Stimulated activated CD4-positive, alpha-beta T cell treated with anti-CD3 and anti-CD28 coated beads, Interleukin-1b, Interleukin-23, amount 100 ng/mL, for 1 hour (primary cell): ENCODE results near the gene PIGR.

Experiments
- DNase-seq, 2 donors: peaks; one replicate each; pipeline ENCODE4 v3.0.0-alpha.2; 2020; ENCODE audit warnings: low read depth in 2 of 2

PIGR gene

DNA sequence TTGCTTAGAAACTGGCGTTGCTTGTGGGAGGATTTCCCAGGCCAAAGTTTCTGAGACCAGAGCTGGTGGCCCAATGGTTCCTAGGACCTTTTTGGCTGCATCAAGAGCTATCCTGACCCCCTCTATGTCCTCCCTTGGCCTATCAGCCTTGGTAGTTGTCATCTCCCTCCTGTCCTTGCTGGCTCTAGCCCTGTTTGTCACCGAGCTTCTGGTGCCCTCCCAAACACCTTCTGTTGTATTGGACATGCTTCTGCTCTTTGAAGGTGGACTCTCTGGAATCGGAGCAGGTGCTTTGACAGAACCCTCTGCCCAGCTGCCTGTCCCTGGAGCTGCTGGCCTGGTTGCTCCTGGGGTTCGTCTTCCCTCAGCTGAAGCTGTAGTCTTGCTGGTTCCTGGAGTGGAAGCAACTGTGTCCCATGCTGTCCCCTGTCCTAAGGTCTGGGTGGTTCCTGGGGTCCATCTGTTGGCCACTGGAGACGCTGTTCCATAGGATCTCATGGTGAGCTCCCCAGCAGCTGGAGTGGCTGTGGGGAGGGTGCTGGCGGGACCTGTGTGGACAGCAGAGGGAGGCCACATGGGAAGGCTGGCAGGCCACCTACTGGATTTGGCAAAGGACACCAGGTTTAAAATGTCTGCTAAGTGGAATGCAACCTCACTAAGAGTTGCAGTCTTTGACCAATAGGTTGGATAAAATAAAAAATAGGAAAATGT, 14.6 kb upstream of the PIGR start:
- no peak for DNase-seq

DNA sequence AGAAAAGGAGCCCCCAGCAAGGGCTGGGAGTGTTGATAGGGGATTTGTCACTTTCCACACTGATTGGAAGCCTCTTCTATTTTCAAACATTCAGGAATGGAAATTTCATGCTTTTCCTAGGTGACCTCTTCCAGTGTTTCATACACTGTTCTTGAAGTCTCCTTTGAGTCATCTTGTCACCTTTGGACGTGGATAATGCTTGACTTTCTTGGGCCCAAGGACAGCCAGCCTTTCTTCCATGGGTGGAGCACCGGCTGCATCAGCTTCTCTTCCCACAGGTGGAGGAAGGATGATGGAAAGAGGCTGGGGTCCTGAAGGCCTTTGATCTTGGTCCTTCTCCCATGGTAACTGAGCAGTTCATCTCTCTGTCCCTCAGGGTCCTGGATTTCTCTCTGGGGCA, 11.9 kb upstream of the PIGR start:
- DNase-seq: no peak

GRCh38 chr1:206957639-206958038, 11.4 kb upstream of the PIGR start:
- DNase-seq: no peak

GRCh38 chr1:206955476-206956451, 9.5 kb upstream of the PIGR start:
- DNase-seq: no peak

- no peak for DNase-seq
Measured at GRCh38 chr1:206954459-206955342, 8.4 kb upstream of the PIGR start.

- DNase-seq: no peak
Measured at GRCh38 chr1:206953626-206954025, 7.4 kb upstream of the PIGR start.

- DNase-seq: no peak
Measured at GRCh38 chr1:206953126-206953525, 6.9 kb upstream of the PIGR start.

- no peak for DNase-seq
Measured at GRCh38 chr1:206952171-206952570, 5.9 kb upstream of the PIGR start.

GRCh38 chr1:206951318-206952100, 5.2 kb upstream of the PIGR start:
- DNase-seq: no peak

DNA sequence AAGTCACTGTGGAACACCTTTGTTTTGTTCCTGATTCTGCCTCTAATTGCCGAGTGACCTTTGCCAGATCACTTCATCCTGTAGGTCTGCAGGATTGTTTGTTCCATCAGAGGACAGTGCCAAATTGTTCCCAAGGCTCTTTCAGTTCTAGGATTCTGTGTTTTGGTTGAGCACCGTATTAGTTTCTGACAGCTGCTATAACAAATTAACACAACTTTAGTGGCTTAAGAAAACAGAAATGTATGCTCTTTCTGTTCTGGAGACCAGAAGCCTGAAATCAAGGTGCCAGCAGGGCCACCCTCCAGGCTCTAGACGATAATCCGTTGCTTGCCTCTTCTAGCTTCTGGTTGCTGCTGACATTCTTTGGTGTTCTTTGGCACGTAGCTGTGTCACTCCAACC, 3.4 kb upstream of the PIGR start:
- DNase-seq: no peak

GRCh38 chr1:206949208-206949607, 2.9 kb upstream of the PIGR start:
- DNase-seq: no peak

- DNase-seq: no peak
Measured at GRCh38 chr1:206947255-206947654, 989 bp upstream of the PIGR start.

GRCh38 chr1:206945779-206946178, 487 bp downstream of the PIGR start:
- no peak for DNase-seq

- DNase-seq: no peak
Measured at GRCh38 chr1:206944703-206945102, 1.6 kb downstream of the PIGR start.

- DNase-seq: no peak
Measured at GRCh38 chr1:206941766-206942418, 4.4 kb downstream of the PIGR start.

DNA sequence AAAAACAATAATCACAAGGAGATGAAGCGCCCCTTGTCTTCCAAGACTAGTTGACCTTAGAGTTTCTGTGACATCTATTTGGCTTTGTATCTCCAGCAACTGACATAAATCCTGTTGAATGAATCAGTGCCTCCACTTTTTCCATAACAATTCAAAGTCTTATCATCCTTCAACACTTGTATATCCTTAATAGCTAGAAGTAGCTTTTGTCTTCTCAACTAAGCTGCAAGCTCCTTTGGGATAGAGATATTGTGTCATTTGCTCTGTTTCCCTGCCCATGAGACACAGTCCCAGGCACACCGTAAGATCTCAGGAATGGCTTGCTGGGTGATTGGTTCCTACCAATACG, 5.7 kb downstream of the PIGR start:
- DNase-seq: no peak

DNA sequence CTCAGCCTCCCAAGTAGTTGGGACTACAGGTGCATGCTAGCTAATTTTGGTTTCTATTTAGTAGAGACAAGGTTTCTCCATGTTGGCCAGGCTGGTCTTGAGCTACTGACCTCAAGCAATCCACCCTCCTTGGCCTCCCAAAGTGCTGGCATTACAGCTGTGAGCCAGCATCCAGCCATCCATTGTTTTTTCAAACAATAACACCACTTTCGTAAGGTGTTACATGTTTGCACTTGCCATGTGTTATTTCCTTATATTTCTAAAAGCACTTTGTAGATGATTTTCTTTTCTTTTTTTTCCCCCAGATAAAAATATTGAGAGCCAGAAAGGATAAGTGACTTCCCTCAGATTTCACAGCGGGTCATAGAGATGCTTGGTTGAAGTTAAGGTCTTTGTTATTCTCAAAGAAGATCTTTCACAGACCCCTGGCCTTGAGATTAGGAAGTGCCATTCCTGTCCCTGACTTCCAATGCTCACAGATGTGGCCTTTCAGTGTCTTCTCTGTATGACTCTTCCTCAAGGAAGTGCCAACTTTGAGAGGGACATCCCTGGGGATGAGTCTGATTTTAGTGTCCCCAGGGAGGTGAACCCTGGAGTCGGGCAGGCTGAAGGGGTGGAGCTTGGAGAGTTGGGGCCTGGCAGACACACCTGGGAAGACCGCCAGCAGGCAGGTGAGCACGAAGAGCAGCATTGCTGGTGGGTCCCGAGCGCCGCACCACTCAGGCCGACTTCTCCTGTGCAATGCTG, 6.3 kb downstream of the PIGR start:
- DNase-seq: no peak

DNA sequence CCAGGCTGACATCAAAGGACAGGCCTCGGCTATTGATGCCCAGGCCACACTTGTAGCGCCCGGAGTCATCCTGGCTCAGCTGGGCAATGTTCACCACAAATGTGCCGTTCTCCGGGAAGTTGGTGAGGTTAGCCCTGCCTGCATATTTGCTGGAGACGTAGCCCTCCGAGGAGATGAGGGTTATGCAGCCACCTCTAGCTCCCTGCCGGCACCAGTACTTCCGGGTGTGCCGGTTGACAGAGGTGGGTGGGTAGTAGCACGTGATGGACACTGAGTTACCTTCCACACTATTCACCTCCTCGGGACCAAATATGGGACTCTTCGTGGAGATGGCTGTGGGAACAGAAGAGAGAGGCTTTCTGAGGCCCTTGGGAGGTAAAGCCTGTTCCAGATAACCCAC, 7.1 kb downstream of the PIGR start:
- no peak for DNase-seq

GRCh38 chr1:206937425-206937824, 8.8 kb downstream of the PIGR start:
- DNase-seq: no peak

DNA sequence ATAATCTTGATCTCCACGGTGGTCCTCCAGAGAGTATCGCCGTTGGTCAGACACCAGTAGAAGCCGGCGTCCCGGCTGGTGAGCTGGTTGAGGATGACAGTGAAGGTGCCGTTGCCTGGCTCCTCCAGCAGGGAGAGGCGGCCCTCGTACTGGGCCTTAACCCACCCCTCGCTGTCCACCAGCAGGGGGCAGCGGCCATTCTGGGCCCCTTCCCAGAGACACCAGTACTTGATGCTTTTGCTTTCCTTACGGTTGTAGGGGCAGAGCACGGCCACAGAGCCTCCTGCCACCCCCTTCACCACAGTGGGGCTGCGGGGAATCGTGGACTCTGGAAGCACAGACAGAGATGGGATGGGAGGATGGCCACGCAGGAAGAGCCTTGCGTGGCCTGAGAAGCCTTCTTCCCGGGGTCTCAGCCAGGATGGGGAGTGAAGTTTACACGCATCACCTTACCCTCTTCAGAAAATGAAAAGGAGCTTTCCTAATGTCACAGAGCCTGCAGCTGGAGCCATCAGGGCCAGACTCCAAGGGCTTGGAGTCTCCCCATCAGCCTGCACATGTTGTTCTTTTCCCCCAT, 10.7 kb downstream of the PIGR start:
- DNase-seq: no peak
